HG03439 (cell line): ENCODE results near the gene KCP.

Experiments used
- ATAC-seq: cut with Tn5 transposase; IDR thresholded peaks from one replicate; pipeline ENCODE4 v1.9.1; 2021; ENCODE audit warnings: mild to moderate bottlenecking, moderate library complexity; ENCODE audit not compliant: unreplicated experiment

KCP gene

DNA sequence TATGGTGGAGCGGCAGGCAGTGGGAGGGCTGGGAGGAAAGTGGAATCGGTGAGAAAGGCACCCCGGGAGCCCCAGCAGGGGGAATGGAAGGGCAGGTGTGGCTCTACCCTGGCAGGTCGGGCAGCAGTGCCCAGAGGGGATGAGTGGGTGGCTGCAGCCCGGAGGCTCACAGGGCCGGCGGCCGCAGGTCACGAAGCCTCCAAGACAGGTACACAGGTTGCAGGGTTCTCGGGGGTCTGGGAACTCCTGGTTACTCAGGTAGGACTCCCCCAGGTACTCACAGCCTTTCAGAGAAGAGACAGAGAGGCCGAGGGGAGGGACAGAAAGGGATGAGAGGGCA is 21.8 kb downstream of the KCP start:
- ATAC-seq: no peak

DNA sequence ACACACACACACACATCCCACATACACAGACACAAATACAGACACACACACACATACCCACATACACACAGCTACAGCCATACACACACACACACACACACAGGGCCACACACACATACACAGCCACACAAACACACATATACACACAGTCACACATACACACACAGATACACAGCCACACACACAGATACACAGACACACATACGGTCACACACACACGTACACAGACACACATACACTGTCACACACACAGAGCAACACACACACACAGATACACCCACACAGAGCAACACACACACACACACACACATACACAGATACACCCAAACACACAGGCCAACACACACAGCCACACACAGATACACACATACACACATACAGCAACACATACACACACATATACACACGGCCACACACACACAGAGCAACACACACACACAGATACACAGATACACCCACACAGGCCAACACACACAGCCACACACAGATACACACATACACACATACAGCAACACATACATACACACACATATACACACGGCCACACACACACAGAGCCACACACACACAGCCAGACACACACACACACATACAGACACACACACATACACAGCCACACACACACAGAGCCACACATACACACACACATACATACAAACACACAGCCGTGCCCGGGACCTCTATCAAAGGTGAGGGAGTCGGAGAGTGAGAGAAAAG is 22.3 kb downstream of the KCP start:
- no peak for ATAC-seq

DNA sequence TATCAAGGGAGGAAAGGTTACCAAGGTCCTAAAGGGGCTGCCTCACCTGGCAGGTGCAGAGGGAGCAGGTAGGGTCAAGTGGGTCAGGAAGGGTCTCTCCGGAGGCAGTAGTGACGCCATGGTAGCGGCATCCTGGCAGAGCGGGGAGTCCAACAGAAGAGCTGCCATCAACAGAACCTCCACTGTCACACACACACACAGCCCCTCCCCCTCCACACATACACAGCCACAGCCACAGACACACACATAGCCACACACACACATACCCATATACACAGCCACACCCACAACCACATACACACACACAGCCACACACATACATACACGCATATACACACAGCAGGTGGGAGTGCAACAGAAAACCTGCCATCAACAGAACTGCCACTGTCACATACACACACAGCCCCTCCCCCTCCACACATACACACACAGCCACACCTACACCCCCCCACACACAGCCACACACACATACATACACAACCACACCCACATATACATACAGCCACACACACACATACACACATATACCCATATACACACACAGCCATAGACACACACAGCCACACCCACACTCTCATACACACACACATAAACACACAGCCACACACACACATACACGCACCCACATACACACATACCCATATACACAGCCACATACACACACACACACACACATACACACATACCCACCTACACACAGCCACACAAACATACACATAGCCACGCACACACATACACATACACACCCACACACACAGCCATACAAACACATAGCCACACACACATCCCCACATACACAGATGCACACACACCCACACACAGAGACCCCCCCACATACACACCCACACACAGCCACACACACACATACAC is 23.1 kb downstream of the KCP start:
- no peak for ATAC-seq

DNA sequence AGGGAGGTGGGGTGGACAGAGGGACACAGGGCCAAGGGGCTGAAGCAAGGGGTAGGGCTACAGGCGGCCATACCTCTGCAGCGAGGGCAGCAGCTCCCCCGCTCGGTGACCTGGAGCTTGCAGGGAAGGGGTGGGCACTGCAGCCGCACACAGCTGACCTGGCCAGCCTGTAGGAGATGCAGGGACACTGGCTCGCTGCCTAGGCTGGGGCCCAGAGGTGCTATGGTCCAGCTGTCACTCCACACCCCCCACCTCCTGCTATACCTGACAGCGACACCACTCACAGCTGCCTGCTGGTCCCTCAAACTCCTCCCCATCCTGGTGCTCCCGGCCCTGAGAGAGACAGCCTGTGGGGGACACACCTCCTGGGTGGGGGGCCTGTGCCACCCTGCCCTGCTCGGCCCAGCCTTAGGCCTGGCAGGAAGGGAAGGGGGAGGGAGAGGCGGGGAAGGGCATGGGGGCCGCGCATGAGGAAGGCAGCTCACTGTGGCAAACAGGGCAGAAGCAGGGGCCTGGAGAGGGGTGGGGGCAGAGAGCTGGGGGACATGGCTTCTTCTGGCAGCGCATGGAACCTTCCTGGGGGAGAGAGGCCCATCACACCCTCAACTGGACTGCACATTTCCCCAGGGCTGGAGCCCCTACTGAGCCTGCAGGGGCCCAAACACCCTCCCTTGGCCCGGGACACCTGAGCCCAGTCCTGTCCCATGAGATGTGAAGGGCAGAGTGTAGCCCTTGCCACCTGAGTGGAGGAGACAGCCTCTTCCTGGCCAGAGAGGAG is 23.9 kb downstream of the KCP start:
- no peak for ATAC-seq

DNA sequence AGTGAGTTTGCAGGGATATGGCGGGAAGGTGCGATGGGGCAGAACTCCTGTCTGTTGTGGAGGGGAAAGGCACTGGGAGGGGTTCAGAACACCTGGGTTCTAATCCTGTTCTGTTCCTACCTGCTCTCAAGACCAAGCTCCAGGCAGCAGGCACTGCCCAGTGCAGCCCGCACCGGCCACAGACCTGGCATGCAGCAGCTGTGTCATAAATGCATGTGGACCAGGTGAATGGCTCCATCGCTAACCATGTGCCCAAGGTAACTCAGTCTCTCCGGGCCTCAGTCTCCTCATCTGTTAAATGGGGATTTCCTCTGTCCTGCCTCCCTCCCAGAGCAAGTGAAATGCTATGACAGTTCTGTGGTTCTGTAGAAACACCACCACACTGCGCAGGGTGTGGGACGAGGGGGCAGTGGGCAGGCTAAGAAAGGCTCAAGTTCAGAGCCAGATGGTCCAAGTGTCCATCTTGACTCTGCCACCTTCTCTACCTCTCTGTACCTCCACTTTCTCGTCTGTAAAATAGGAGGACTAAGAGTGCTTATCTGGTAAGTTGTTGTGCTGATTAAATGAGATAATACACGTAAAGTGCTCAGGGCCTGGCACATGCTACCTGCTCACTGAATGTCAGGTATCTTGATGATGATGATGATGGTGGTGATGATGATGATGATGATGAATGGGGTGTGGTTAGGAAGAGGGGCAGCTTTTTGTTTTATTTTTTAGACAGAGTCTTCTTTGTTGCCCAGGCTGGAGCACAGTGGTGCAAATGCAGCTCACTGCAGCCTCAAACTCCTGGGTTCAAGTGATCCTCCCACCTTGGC is 24.9 kb downstream of the KCP start:
- no peak for ATAC-seq

DNA sequence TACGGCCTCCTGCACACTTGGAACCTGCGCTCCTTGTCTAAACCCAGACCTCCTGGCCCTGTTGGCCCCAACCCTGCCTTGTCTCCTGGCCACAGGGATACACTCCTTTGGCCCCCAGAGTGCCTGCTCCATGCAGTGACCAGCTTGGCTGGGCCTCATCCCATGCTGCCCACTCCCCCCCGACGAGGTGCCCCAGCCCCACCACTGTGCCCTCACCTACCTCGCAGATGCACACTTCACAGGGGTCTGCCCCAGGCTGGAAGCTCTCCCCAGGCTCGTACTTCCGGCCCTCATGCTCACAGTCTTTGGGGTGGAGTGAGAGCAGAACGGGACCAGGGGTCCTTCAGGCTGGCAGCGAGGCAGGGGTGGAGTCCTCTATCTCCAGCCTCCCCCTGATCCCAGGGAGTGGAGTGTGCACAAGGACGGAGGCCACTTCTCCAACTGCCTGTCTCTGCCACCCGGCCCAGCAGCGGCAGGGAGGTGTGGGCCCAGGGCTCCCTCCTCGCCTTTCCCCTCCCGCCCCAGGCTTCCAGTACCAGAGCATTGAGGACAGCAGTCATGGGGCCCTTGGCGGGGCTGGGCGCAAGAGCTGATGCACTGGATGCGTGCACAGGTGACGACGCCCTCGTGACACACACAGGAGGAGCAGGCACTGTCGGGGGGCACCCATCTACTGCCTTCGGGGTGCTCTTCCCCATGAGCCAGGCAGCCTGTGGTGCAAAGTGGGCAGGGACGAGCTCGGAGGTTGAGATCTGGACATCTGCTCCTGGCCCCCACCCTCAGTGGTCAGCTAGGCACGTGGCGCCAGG is 25.7 kb downstream of the KCP start:
- ATAC-seq: no peak

DNA sequence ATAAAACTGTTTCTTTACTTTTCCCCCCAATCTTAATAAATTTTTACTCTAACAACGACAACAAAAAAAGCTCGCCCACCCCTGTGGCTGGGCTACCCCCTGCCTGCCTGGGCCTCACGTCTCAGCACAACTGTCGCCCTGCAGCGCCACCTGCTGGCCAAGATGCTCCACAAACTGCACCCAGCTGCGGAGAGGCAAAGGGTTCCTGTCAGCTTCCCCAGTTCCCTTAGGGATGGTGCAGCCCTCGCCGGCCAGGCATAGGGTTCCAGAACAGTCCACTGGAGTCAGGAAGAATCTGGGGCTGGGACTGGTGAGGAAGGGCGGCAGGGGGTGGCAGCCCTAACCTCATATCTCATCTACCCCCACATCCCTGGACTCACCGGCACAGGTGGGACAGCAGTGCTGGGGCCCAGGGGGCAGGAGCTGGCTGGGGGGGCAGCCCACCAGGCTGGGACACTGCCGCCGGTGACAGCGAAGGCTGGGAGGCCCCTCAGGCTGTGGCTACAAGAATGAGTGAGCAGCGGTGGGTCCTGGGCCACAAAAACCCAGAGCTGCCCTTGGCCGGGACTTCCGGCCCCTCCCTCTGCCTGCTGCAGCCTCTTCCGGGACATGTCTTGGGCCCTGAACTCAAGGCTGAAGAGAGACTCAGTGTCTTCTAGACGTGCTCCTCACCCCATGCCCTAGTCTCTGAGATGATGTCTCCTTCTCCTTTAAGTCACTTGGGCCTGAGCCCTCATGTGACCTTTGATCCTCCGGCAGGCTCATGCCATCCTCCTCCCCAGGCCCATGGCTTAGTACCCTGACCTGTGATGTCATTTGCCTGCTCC is 26.7 kb downstream of the KCP start:
- ATAC-seq: peak; percentile 75

DNA sequence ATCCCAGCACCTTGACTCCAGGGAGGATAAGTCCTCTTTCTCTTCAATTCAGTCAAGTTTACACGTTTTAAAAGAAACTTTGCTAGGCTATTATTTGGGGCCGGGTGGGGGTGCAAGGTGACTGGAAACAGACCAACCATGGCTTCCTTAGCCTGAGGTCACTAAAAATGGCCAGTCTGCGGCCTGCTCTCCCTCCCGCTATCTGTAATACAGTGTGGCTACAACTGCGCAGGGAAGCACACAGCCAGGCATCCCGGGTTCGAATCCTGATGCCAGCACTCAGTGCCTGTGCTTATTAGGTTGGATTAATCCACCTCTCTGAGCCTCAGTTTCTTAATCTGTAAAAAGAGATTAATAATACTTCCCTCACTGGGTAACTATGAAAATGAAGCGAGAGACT is 28.4 kb downstream of the KCP start:
- ATAC-seq: no peak

DNA sequence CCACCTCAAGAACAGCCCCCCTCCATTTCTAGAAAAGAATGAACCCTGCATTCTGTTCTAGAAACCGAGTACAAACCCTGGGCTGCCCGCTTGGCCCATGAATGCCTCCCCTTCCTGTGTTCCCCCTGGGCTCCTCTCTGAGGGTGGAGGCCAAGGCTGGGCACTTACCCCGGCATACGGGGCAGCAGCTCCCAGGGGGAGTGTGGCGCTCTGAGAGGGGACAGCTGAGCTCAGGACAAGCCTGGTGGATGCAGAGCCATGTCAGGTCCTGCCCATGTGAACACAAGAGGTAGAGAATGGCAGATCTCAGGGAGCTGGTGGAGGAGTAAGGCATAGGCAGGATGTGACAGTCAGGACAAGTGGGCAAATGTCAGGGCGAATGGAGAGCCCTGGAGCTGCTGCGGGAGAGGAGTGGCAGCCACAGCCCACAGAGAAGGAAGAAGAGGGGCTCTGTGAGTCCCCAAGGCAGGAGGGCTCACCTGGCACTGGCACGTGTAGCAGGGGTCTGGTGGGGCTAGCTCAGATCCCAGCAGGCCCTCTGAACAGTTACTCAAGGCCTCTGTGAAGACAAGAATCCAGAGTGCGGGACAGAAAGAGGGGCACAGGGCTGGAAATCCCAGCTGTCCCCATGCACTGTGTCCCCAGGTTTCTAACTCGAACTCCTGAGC is 28.9 kb downstream of the KCP start:
- no peak for ATAC-seq

DNA sequence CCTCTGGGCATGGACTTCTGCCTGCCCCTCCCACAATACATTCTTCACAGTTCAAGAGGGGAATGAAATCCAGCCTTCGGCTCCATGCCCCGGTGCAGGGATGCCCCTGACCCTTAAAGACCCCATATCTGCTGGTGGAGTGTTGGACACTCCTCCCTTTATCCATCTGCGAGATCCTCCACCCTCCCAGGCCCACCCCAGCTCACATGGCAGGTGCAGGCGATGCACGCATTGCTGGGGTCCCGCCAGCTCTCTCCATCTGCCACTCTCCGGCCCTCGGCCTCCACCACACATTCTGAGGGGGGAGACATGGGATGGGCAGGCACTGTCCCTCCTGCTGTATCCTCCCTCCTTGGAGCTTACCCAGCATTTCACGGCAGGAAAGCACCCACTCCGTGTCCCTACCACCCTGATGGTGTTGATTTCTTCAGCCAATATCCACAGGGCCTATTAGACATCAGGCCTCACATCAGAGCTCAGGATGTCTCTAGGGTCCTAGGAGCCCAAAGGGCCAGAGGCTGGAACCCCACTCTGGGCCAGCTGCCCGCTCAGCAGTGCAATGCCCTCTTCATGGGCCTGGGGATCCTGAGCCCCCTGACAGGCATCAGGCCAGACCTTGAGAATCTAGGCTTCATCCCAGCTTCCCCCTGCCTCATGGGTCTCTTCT is 29.6 kb downstream of the KCP start:
- no peak for ATAC-seq

DNA sequence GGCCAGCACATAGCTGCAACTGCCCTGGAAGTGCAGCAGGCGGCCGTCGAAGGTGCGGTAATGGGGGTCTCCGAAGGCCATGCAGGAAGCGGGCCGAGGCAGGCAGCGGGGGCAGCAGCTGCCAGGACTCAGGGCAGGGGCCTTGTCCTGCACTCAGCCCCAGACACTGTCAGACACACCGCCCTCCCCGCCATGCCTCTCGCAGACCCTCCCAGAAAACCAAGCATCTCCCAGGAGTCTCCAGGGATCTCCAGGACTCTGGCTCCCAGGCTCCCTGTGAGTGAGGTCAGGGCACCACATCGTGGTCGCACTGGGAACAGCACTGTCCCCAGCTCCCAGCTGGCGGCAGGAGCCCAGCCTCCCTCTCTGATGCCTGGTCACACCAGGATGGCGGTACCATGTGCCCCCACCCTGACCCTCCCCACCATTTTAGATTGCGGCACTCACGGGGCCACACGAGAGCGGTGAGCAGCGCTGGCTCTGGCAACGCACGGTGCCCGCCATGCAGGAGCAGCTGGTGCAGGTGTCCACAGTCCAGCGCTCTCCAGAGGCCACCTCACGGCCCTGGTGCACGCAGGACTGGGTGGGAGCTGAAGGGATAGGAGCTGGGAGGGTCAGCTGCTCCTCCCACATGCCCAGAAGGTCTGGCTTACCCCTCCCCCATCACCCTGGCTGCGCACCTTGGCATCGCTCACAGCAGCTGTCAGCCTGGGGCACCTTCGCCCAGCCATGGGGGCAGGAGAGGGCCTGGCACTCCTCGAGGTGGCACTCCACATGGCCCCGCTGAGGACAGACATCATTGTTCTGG is 30.4 kb downstream of the KCP start:
- no peak for ATAC-seq

DNA sequence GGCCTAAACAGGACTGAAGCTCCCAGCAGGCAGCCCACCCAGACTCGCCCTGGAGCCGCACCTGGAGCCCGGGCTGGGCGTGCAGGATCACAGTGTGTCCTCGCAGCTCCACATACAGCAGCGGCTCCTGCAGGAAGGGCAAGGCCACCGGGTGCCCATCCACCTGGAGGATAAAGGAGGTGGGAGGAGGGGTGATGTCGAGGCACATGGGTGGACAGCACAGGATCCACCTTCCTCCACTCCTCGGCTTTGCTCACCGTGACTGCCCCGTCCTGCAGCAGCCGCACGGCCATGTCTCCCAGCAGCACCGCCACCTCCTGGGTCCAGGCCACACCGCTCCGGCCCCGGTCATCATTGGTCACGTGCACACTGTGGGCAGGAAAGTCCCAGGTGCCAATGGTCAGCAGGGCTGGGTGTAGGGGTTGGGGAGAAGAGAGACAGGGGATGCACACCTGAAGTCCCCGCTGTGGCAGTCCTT is 31.0 kb downstream of the KCP start:
- no peak for ATAC-seq

DNA sequence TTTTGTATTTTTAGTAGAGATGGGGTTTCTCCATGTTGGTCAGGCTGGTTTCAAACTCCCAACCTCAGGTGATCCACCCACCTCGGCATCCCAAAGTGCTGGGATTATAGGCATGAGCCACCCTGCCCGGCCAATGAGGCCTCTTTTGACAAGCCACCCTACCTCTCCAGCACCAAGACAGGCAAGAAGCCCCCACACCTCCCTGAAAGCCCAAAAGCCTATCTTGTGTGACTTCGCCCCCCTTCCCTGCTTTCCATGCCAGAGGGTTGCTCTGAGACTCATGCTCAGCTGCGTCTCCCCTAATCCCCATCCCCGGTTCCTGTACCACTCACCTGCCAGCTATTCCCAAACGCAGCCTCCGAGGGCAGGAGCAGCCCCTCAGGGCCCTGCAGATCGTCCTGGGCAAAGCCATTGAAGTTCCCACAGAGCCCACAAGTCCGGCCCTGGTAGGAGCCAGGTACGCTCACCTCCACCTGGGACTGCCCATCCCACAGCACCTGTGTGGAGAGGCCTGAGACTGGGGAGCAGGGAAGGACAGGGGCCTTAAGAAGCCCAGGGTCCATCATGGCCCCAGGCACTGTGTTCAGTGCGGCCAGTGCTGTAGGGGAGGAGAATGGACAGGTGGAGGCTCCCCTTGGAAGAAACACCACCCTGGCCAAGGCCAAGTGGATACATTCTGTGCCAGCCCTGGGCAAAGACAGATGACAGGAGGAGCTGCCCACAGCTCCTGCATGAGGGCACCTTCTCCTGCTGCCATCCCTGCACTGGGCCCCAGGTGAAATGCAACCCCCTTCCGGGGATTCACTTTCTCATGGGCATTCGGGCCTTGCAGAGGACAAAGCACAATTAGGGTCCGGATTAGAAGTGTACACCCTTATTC is 32.0 kb downstream of the KCP start:
- ATAC-seq: no peak

DNA sequence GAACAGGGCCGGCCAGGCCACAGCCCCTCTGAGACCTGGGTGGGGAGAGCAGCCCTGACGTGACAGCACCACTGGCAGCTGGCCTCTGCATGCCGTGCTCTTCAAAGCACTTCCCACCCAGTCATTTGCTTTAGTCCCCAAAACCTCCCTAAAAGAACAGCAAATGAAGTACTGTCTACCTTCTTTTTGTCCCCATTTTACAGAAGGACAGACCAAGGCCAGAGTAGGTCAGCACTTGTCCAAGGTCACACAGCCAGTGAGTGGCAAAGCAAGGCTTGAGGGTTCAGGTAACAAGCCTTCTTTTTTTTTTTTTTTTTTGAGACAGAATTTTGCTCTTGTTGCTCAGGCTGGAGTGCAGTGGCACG is 32.8 kb downstream of the KCP start:
- ATAC-seq: no peak

DNA sequence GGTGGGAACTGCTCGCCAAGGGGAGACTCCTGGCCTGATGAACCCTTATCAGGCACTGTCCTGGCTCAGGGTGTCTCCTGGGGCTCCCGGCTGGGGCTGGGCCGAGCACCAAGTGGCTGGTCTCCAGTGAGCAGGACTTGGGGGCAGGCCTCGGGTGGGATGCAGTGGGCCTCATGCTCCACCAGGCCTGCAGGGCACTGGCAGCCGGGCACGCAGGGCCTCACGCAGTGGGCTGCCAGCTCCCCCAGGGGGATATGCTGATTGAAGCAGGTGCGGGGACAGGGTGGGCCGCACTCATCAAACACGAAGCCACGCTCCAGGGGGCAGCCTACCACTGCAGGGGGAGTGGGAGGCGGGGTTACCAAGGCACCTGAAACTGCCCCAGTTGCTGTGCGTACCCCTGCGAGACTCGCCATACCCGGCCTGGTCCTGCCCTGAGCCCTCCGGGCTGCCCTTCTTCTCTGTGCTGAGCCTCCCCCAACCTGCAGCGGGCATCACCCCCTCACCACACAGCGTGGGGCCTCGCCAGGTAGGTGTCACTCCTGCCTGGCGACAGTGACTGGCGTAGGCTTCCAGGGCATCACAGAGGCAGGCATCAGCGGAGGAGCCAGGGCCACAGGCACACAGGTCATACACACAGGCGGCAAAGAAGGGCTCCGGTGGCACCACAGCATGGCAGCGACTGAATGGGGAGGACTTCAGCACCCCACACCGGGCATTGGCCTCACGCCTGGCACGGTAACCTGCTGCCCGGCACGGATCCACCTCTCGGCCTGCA is 33.3 kb downstream of the KCP start:
- no peak for ATAC-seq

DNA sequence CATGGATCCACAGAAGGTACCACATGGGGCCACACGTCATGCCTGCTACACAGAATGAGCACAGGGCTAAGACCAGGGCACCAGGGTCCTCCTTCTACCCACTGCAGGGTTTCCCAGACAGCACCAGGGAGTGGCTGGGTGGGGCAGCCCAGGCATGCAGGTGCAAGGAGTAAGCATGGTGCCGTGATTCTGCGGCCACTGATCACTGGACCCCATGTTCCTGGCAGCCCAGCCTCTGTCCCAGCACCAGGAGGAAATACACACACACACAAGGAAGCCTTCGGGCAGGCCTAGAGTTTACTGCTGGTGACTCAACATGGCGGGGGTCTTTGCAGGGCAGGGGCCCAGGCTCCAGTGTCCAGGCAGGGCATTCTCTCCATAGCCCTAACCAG is 33.9 kb downstream of the KCP start:
- no peak for ATAC-seq
